GM21528 (cell line): Measurements from ENCODE around the gene GABRQ.

Experiments
- ATAC-seq: cut with Tn5 transposase; IDR thresholded peaks from one replicate; pipeline ENCODE4 v1.9.1; 2021; ENCODE audit warnings: mild to moderate bottlenecking, moderate library complexity; ENCODE audit not compliant: unreplicated experiment, low FRiP score

The GABRQ gene

GRCh38 chrX:152637649-152638442, at the start of gene GABRQ:
TSS of gene GABRQ (plus strand) at chrX:152637895. CDS start at chrX:152638203, 308 bp downstream.
- no peak for ATAC-seq

GRCh38 chrX:152588206-152588605, 49.5 kb upstream of the GABRQ start:
- ATAC-seq: no peak

- ATAC-seq: no peak
These were observed 36.7 kb upstream of the GABRQ start for GRCh38 chrX:152600853-152601633.

GRCh38 chrX:152601848-152602616, 35.7 kb upstream of the GABRQ start:
- no peak for ATAC-seq

- ATAC-seq: no peak
These were observed 22.9 kb upstream of the GABRQ start for GRCh38 chrX:152614791-152615190.

- no peak for ATAC-seq
These were observed 17.8 kb upstream of the GABRQ start for GRCh38 chrX:152619897-152620296.

GRCh38 chrX:152632445-152633097, 5.1 kb upstream of the GABRQ start:
- no peak for ATAC-seq

GRCh38 chrX:152635941-152636340, 1.8 kb upstream of the GABRQ start:
- ATAC-seq: no peak

- no peak for ATAC-seq
These were observed 779 bp downstream of the GABRQ start for GRCh38 chrX:152638443-152638904.

- no peak for ATAC-seq
These were observed 1.7 kb downstream of the GABRQ start for GRCh38 chrX:152639426-152639825.

GRCh38 chrX:152640034-152640818, 2.5 kb downstream of the GABRQ start:
- no peak for ATAC-seq

GRCh38 chrX:152641256-152641875, 3.7 kb downstream of the GABRQ start:
- ATAC-seq: no peak

- no peak for ATAC-seq
These were observed 4.3 kb downstream of the GABRQ start for GRCh38 chrX:152641996-152642395.

GRCh38 chrX:152642931-152643564, 5.4 kb downstream of the GABRQ start:
- ATAC-seq: no peak

GRCh38 chrX:152646961-152647360, 9.3 kb downstream of the GABRQ start:
- ATAC-seq: no peak

- no peak for ATAC-seq
These were observed 10.3 kb downstream of the GABRQ start for GRCh38 chrX:152647978-152648377.

GRCh38 chrX:152652060-152652459, 14.4 kb downstream of the GABRQ start:
- no peak for ATAC-seq

GRCh38 chrX:152652467-152652866, 14.8 kb downstream of the GABRQ start:
- ATAC-seq: no peak

GRCh38 chrX:152656087-152656486, 18.4 kb downstream of the GABRQ start:
- no peak for ATAC-seq
